KOPT-K1 (cell line): ENCODE results near the gene ITGA5.
A peak's percentile ranks its signal among the peaks of the same experiment; 100 is the strongest.

ENCODE experiments used
- H3K27ac ChIP-seq: fragments of 200-600 bp; sonication (generic); 2 replicates; pipeline ENCODE4 v1.5.1; 2016; ENCODE audit warnings: antibody characterized with exemption, mild to moderate bottlenecking, low read depth, low read length; ENCODE audit not compliant: poor library complexity, severe bottlenecking
- H3K36me3 ChIP-seq: fragments of 200-600 bp; sonication (generic); 2 replicates; pipeline ENCODE4 v1.5.1; 2017; ENCODE audit warnings: antibody characterized with exemption, mild to moderate bottlenecking, low read length, moderate library complexity; ENCODE audit not compliant: insufficient read depth
- H3K9me3 ChIP-seq: fragments of 200-600 bp; sonication (generic); 2 replicates; pipeline ENCODE4 v1.5.1; 2017; ENCODE audit warnings: antibody characterized with exemption, low read length, mild to moderate bottlenecking; ENCODE audit not compliant: insufficient read depth, poor library complexity, severe bottlenecking

The ITGA5 gene

DNA sequence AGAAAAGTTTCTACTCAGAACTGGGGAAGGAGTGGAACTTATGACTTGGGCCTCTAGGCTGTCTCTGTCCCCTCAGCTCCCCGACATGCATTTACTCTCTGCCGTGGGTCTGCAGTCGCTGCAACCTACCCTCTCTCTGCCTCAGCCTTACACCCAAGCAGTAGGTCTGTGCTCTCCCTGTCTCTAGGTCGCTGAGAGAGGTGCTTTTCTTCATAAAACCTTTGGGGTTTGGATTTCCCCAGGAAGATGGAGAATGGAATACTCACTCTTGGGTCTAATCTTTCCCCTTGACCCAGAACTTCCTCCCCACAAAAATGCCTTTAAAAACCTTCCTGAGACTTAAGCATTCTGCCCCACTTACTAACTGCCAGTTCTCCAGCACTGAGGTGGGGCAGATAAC, 67.7 kb downstream of the ITGA5 start:
- H3K9me3 ChIP-seq: no peaks in the 10 kb centered on the region
- peak overlapping the region; percentile 59 for H3K27ac ChIP-seq
- H3K36me3 ChIP-seq: peaks cover 52% of the 10 kb centered on the region

DNA sequence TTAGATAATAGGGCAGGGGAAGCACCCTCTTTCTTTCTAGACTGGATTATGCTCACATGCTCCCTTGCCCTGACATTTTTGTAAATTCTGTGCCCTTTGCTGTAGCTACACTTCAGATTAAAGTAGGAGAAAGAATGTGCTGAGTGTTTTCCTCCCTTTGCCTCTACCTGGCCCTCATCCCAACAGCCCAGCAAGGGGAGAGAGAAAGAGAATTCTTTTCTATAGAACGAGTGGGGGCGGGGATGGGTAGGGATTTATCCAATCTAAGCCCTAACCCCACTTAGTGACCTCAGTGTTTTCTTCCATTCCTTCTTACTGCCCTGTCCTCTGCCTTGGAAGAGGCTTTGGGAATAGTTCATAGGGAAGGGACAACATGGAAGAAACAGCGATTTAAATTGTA, 68.3 kb downstream of the ITGA5 start:
- H3K9me3 ChIP-seq: no peaks in the 10 kb centered on the region
- H3K36me3 ChIP-seq: peaks cover 57% of the 10 kb centered on the region
- H3K27ac ChIP-seq: no peak overlapping the region

DNA sequence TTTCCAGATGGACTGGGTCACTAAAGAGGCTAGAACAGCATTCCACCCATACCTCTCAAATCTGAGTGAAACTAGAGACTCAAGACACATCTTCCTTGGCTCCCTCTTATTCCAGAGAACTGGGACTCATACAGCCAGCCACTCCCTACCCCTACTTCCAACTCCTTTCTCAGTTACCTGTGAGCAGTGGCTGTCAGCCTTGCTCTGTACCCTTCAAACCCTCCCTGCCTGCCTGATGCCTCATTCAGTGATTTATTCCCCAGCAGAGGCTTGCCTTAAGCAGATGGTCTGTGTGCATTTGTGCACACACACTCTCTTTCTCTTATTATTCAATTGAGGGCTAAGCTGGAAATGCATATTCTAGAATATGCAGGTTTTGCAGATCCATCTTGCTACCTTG, 69.4 kb downstream of the ITGA5 start:
- Histone ChIP-seq H3K27ac (no peak overlapping the region), H3K36me3 (peaks cover 68% of the 10 kb centered on the region), H3K9me3 (no peaks in the 10 kb centered on the region)

DNA sequence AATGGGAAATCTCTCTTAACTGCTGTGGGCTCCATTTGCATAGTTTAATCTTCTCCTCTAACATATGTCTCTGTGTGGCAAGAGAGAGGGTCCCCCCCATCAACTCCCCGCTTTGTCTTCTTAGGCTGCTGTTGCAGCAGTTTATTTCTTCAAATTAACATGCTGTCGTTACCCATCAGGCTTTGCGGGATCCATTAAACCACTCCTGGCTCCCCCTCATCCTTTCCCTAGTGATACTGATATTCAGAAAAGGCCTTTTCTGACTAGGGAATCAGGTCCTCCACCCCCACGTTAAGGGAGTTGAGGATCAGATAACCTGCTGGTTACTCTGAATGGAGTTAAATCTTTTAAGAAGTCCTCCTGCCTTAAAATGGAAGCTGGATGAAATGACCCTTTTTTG, 70.0 kb downstream of the ITGA5 start:
- Histone ChIP-seq H3K27ac (no peak overlapping the region), H3K9me3 (no peaks in the 10 kb centered on the region), H3K36me3 (peaks cover 74% of the 10 kb centered on the region)
